IMR-90 (cell line): Measurements from ENCODE around the gene ADRA2C.

Experiments used
- CEBPB ChIP-seq: IDR thresholded peaks from 2 replicates; pipeline ENCODE4 v1.6.1; 2012; ENCODE audit warnings: low read depth, low read length, improper control_type of control experiment
- MAFK ChIP-seq: IDR thresholded peaks from 2 replicates; pipeline ENCODE4 v1.6.1; 2012; ENCODE audit warnings: low read depth, low read length, improper control_type of control experiment
- POLR2A ChIP-seq: IDR thresholded peaks from 2 replicates; pipeline ENCODE4 v1.6.1; 2012; ENCODE audit warnings: mild to moderate bottlenecking, low read depth, low read length
- RAD21 ChIP-seq: IDR thresholded peaks from 2 replicates; pipeline ENCODE4 v1.6.1; 2012; ENCODE audit warnings: low read length, improper control_type of control experiment
- RCOR1 ChIP-seq: IDR thresholded peaks from 2 replicates; pipeline ENCODE4 v1.6.1; 2012; ENCODE audit warnings: mild to moderate bottlenecking, low read length, improper control_type of control experiment; ENCODE audit not compliant: insufficient replicate concordance
- RFX5 ChIP-seq: IDR thresholded peaks from 2 replicates; pipeline ENCODE4 v1.8.0; 2012; ENCODE audit warnings: low read depth, mild to moderate bottlenecking, low read length, moderate library complexity
- SMC3 ChIP-seq: fragments of 150-350 bp; IDR thresholded peaks from 2 replicates; pipeline ENCODE4 v1.6.1; 2016; ENCODE audit warnings: low read depth, mild to moderate bottlenecking, antibody characterized with exemption, low read length, moderate library complexity
- TF ChIP-seq, protein P1 (sequence below): conservative IDR thresholded peaks from 2 replicates; pipeline ENCODE4 v1.5.1; 2012; ENCODE audit warnings: mild to moderate bottlenecking, low read depth, low read length, improper control_type of control experiment
- TF ChIP-seq, protein P2 (sequence below): fragments of 150-350 bp; IDR thresholded peaks from 2 replicates; pipeline ENCODE4 v1.6.1; 2017; ENCODE audit warnings: mild to moderate bottlenecking, antibody characterized with exemption, low read length, low read depth

GRCh38 chr4:3809028-3809427 lies 42.8 kb downstream of the ADRA2C start:
- TF ChIP-seq, protein P1, sequence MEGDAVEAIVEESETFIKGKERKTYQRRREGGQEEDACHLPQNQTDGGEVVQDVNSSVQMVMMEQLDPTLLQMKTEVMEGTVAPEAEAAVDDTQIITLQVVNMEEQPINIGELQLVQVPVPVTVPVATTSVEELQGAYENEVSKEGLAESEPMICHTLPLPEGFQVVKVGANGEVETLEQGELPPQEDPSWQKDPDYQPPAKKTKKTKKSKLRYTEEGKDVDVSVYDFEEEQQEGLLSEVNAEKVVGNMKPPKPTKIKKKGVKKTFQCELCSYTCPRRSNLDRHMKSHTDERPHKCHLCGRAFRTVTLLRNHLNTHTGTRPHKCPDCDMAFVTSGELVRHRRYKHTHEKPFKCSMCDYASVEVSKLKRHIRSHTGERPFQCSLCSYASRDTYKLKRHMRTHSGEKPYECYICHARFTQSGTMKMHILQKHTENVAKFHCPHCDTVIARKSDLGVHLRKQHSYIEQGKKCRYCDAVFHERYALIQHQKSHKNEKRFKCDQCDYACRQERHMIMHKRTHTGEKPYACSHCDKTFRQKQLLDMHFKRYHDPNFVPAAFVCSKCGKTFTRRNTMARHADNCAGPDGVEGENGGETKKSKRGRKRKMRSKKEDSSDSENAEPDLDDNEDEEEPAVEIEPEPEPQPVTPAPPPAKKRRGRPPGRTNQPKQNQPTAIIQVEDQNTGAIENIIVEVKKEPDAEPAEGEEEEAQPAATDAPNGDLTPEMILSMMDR = no peak
- no peak for TF ChIP-seq POLR2A
- no peak for TF ChIP-seq SMC3
- TF ChIP-seq, protein P2, sequence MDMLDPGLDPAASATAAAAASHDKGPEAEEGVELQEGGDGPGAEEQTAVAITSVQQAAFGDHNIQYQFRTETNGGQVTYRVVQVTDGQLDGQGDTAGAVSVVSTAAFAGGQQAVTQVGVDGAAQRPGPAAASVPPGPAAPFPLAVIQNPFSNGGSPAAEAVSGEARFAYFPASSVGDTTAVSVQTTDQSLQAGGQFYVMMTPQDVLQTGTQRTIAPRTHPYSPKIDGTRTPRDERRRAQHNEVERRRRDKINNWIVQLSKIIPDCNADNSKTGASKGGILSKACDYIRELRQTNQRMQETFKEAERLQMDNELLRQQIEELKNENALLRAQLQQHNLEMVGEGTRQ = no peak
- no peak for TF ChIP-seq RFX5
- TF ChIP-seq CEBPB = no peak
- TF ChIP-seq RCOR1 = no peak
- TF ChIP-seq MAFK = no peak
- TF ChIP-seq RAD21 = no peak
